Measurements from ENCODE around the gene CCND1.

- TF ChIP-seq CTCF (IDR thresholded peaks at IDR 0.05) (no peak), EP300 (IDR thresholded peaks at IDR 0.05) (no peak), POLR2AphosphoS5 (IDR thresholded peaks at IDR 0.05) (no peak)
Observed at GRCh38 chr11:69702239-69702691, 61.3 kb downstream of the CCND1 start.
